ENCODE data around the gene LIMS4.
"Not testable (repeated sequence)": the region's sequence is repeated elsewhere in the genome, so short reads cannot be mapped to it uniquely, and the experiment has no call there.

LIMS4 gene, protein sequence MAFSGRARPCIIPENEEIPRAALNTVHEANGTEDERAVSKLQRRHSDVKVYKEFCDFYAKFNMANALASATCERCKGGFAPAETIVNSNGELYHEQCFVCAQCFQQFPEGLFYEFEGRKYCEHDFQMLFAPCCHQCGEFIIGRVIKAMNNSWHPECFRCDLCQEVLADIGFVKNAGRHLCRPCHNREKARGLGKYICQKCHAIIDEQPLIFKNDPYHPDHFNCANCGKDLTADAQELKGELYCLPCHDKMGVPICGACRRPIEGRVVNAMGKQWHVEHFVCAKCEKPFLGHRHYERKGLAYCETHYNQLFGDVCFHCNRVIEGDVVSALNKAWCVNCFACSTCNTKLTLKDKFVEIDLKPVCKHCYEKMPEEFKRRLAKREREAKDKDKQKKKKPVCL

DNA sequence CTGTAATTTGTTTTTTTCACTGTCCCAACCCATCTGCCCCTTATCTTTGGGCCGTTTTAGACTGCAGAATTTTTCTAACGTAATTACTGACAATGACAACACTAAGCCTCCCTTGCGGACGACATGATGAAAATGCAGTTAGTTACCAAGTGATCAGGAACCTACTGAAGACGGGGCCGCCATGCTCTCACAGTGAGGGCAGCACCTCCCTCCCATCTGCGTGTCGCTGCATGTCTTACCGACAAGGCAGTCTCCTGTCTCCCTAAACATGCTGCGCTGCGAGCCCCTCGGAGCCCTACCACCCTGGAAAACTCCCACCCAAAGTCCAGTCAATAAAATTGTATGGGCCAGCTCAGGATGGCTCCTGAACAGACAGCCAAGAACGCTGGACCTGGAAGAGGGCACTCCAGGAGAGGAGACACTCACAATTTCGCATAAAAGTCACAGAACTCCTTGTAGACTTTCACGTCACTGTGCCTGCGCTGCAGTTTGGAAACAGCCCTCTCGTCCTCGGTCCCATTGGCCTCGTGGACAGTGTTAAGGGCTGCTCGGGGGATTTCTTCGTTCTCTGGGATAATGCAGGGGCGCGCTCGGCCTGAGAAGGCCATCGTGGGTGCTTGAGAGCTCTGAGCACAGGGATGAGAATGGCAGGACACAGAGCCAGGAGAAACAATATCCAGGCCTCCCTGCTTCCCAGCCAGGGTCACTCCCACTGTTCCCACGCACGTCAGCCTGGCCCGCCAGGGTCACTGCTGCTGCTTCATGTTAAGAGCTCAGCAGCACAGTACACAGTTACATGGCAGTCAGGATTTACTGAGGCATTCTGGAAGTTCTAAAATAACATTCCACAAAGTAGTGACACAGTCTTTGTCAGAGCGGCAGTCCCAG, at the start of gene LIMS4:
LIMS4 (minus strand) TSS at position 646 of the 888 bp plus-strand sequence; CDS start at position 608, 38 bp downstream.
- DNase-seq (ENCODE audit: low spot score in 2 of 2); ATAC-seq; H3K4me1 Mint-ChIP-seq; H3K4me3 Mint-ChIP-seq; H3K27ac Mint-ChIP-seq; H3K9me3 Mint-ChIP-seq; H3K36me3 Mint-ChIP-seq: not testable (repeated sequence)

DNA sequence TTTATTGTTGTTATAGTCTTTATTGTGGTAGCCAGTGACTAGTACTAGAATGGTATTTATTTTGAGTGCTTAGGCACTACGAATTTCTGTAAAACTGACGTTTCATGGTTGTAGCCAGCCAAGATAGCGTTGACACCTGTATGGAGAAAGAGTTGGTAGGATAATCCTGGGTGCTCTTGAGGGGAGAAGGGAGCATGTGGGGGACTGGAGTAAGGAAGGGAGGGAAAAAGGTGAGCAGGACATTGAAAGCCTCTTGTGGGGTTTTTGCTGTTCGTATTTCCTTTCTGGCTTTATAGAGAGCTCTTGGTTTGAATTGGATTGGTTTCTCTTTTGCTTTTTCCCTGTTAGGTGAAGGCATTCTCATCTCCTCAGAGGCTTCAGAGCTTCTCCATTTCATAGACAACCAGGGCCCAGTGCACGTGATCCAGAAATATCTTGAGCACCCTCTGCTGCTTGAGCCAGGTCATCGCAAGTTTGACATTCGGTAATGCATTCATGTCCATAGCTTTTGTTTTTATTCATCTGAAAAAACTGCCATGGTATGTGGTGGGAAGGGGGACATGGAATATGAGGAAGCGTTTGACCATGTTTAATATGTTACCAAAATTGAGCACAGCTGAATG, 27.2 kb upstream of the LIMS4 start:
- H3K36me3 Mint-ChIP-seq; H3K4me1 Mint-ChIP-seq; H3K4me3 Mint-ChIP-seq; DNase-seq (ENCODE audit: low spot score in 2 of 2); H3K9me3 Mint-ChIP-seq; H3K27ac Mint-ChIP-seq: not testable (repeated sequence)
- ATAC-seq, result peak; percentile 75

DNA sequence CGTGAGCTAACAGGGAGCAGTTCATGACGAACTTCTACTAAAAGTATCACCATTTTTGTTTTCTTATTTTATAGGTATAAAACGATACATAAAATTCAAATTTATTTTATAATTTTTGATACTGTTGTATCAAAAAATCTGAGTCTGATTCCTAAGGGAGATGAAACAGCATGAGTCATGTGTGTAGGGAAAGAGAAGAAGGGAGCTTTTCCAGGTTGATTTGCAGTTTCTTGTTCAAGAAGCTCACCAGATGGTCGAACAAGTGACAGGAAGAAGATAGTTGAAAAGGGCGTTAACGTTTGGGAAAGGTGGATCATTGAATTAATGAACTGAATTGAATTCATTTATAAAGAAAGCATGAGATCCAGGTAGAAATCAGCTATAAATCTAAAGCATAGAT, 23.4 kb upstream of the LIMS4 start:
- not testable (repeated sequence) for H3K4me1 Mint-ChIP-seq; H3K36me3 Mint-ChIP-seq; H3K27ac Mint-ChIP-seq; H3K4me3 Mint-ChIP-seq; ATAC-seq; DNase-seq (ENCODE audit: low spot score in 2 of 2); H3K9me3 Mint-ChIP-seq

DNA sequence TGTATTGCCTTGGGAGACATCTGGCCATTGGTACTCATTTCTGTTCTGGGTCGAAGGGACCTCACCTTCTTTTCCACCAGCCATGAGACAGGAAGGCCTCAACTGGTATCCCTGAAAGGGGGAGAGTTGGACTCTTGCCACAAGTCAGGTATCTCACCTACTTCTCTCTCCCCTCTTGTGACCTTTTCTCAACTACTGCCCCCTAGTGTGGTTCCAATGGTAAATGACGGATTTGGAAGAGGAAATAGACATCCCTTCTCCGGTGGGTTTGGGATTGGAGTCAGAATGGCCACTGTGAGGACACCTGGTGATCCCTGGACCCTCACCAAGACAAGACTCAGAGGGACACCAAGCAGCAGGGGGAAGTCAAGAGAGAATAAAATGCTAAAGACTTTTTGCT, 21.9 kb upstream of the LIMS4 start:
- H3K4me3 Mint-ChIP-seq; DNase-seq (ENCODE audit: low spot score in 2 of 2); H3K9me3 Mint-ChIP-seq; H3K4me1 Mint-ChIP-seq; ATAC-seq; H3K36me3 Mint-ChIP-seq; H3K27ac Mint-ChIP-seq: not testable (repeated sequence)

DNA sequence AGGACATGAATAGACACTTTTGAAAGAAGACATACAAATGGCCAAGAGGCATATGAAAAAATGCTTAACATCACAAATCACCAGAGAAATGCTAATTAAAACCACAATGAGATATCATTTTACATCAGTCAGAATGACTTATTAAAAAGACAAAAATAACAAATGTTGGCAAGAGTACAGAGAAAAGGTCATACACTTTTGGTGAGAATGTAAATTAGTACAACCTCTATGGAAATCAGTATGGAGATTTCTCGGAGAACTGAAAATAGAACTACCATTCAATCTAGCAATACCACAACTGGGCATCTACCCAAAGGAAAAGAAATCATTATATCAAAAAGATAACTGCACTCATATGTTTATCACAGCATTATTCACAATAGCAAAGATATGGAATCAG, 16.4 kb upstream of the LIMS4 start:
- not testable (repeated sequence) for H3K9me3 Mint-ChIP-seq; DNase-seq (ENCODE audit: low spot score in 2 of 2); H3K36me3 Mint-ChIP-seq; H3K4me3 Mint-ChIP-seq; H3K27ac Mint-ChIP-seq; ATAC-seq; H3K4me1 Mint-ChIP-seq

DNA sequence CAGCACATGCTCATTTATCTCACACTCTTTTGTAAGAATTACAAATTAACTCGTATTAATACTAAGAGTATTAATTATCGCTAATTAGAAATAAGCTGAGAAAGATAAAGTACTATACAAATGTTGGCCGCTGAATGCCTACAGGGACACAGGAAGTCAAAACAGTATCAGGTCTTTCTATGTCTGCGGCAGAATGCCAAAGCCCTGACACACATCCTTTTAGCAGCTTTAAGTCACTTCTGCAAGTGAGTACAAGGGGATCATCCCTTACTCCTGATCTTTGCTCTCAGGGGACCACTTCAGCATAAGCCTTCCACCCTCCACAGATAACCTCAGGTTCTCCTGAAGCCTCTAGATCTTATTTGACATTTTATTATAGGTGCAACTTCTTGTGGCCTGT, 10.1 kb upstream of the LIMS4 start:
- not testable (repeated sequence) for H3K27ac Mint-ChIP-seq; DNase-seq (ENCODE audit: low spot score in 2 of 2); H3K4me1 Mint-ChIP-seq; H3K9me3 Mint-ChIP-seq; ATAC-seq; H3K4me3 Mint-ChIP-seq; H3K36me3 Mint-ChIP-seq

DNA sequence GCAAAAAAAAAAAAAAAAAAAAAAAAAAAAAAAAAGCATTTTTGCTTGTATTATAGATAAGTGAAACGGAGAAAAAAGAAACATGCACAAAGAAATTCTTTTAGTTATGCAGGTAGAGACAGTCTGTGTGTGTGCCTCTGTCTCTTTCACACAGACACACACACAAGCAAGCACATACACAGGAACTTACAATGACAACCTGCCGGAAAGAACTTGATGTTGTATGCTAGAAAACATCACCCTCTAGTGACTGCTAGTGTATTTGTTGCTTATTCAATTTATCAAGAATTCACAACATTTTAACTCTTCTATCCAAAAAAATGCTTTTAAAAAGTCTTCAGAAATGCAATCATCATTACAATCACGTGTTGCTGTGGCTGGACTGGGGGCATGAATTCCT, 8.6 kb upstream of the LIMS4 start:
- H3K36me3 Mint-ChIP-seq; H3K27ac Mint-ChIP-seq; DNase-seq (ENCODE audit: low spot score in 2 of 2); H3K4me1 Mint-ChIP-seq; ATAC-seq; H3K4me3 Mint-ChIP-seq; H3K9me3 Mint-ChIP-seq: not testable (repeated sequence)

DNA sequence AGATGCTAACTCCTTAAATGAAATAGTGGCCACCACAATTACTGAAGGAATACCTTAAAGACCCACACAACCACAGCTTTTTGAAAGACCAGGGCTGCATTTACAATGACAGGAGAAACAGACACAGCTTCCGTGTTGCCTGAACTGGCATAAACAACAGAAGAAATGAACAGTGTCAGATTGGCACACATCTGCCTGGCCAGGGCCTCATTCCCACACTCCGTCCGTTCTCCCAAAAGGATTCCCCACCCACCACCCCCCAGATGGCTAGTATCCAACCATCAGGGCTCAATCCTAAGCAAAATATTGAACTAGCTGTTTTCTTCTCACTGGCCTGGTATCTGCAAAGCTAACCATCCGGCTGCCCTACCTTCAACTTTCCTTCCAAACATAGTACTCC, 7.5 kb upstream of the LIMS4 start:
- not testable (repeated sequence) for H3K9me3 Mint-ChIP-seq; H3K4me3 Mint-ChIP-seq; ATAC-seq; H3K27ac Mint-ChIP-seq; H3K36me3 Mint-ChIP-seq; H3K4me1 Mint-ChIP-seq; DNase-seq (ENCODE audit: low spot score in 2 of 2)

DNA sequence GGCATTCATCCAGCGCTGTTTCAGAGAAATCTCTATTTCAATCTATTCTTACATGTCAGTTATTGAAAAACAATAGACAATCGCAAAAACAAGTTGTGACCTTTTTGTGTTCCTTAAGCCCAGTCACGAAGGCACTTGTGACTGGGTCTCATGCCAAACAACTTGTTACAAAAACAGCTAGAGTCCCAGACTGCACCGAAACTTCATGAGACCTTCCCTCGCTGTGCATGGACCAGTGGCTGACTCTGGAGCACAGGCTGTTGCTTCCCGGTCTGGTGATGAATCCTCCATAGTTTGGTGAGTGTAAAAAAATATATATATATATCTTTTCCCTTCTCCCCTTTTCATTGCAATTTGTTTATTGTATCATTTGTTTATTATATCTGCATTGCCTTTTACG, 4.8 kb upstream of the LIMS4 start:
- H3K4me1 Mint-ChIP-seq; DNase-seq (ENCODE audit: low spot score in 2 of 2); H3K9me3 Mint-ChIP-seq; H3K36me3 Mint-ChIP-seq; H3K4me3 Mint-ChIP-seq; ATAC-seq; H3K27ac Mint-ChIP-seq: not testable (repeated sequence)

DNA sequence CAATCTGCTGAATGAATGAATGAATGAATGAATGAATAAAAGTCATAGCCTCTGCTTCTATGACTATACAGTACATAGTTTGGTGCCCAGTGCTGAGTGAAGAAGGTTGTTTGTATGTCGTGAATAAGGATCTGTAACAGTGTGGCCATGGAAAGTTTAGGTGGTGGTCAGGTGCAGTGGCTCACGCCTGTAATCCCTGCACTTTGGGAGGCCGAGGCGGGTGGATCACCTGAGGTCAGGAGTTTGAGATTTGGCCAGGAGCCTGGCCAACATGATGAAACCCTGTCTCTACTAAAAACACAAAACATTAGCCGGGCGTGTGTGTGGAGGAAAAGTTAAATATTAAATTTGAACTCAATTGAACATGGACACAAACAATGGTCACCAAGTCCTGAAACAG, 4.3 kb upstream of the LIMS4 start:
- not testable (repeated sequence) for H3K27ac Mint-ChIP-seq; H3K9me3 Mint-ChIP-seq; H3K36me3 Mint-ChIP-seq; DNase-seq (ENCODE audit: low spot score in 2 of 2); H3K4me3 Mint-ChIP-seq; ATAC-seq; H3K4me1 Mint-ChIP-seq

DNA sequence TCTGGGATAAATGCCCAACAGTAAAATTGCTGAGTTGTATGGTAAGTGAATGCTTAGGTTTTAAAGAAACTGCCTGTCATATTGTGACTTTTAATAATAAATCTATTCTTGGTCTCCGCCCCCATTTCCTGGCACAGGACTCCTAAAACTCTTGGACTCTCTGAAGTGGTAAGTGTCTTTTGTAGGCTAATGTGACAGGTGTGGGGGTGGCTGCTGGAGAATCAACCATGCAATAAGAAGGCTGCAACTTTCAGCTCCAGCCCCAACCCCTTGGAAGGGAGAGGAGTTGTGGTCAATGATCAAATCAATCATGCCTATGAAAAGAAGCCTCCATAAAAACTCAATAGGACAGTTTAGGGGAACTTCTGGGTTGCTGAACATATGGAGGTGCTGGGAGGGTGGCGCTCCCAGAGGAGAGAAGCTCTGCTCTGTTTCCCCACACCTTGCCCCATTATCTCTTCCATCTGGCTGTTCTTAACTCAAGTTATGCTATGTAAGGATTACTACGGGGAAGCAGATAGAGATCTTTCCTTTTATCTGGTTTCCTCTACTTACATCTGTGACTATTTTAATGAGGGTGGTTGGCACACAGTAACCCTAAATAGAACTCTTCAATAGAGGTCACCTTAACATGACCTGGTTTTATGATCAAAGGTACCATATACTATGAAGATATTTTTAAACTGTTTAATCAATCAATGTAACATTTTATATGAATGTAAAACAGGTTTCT, 3.2 kb upstream of the LIMS4 start:
- not testable (repeated sequence) for ATAC-seq, H3K9me3 Mint-ChIP-seq, H3K4me3 Mint-ChIP-seq

DNA sequence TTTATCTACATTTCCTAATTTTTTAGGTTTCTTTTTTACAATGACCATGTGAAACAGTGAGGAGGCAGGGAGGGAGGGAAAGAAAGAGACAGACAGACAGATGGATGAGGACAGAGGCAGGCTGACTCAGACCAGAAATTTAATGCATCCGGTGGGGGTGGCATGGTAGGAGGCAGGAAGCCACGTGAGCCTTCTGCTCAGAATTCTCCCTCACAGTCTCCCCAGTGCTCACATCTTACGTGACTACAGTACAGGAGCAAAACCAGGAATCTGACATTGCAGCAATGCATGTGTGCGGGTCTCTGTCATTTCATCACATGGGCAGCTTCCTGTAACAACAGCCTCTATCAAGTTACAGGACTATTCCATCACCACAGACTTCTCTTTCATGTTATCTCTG, 2.3 kb upstream of the LIMS4 start:
- not testable (repeated sequence) for H3K36me3 Mint-ChIP-seq; H3K27ac Mint-ChIP-seq; DNase-seq (ENCODE audit: low spot score in 2 of 2); H3K9me3 Mint-ChIP-seq; H3K4me3 Mint-ChIP-seq; H3K4me1 Mint-ChIP-seq
- ATAC-seq, result peak; percentile 99

More for the DNA sequence above, 3.2 kb upstream of the LIMS4 start:
- H3K27ac Mint-ChIP-seq; DNase-seq (ENCODE audit: low spot score in 2 of 2); H3K4me1 Mint-ChIP-seq; H3K36me3 Mint-ChIP-seq: not testable (repeated sequence)

DNA sequence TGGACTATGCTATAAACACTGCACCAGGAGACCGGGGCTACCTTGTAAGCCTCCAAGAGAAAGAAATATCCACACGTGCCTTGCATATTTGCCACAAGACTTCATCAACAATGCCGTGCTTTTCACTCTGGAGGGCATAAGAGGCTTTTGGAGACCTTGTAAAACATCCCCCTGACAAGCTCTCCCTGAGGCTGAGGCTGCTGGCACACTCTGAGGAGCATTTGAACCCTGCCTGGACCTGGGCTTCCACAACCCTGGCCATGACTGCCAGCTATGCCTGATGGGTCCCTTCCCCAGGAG, 393 bp upstream of the LIMS4 start:
- not testable (repeated sequence) for H3K4me3 Mint-ChIP-seq; ATAC-seq; DNase-seq (ENCODE audit: low spot score in 2 of 2); H3K36me3 Mint-ChIP-seq; H3K9me3 Mint-ChIP-seq; H3K27ac Mint-ChIP-seq; H3K4me1 Mint-ChIP-seq

DNA sequence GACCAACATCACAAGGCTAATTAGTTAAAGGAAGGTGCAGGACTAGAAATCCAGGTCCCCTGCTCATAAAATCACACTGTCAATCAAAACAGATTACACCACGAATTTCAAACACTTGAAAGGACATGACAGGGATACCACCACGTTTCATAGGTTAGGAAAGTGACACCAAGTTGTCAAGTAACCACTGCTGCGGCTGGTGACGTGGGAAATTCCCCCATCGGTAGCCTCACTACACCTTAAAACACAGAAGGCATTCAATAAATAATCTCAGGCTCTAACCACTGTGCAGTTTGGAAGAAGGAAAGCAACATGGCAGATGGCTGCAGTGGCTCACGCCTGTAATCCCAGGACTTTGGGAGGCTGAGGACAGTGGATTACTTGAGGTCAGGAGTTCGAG, 3.7 kb downstream of the LIMS4 start:
- H3K9me3 Mint-ChIP-seq; DNase-seq (ENCODE audit: low spot score in 2 of 2); ATAC-seq; H3K36me3 Mint-ChIP-seq; H3K4me1 Mint-ChIP-seq; H3K27ac Mint-ChIP-seq; H3K4me3 Mint-ChIP-seq: not testable (repeated sequence)

DNA sequence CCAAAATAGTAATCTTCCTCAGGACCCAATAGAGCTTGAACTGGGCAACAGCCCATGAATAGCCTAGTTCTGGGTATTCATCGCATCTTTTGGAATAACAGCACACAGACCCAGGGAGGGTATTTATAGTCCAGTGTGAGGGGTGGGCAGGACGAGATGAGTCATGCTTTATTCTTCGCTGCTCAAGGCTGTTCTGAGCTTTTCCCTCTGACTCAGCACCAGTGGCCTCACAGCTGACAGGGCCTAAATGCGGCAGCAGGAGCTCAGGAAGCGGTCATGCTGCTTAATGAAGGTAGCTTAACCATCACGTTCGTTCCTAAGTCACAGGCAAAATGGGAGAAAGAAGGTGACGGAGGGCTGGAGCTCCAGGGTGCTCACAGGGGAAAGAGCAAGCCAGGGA, 7.3 kb downstream of the LIMS4 start:
- not testable (repeated sequence) for H3K4me3 Mint-ChIP-seq; H3K27ac Mint-ChIP-seq; H3K9me3 Mint-ChIP-seq; H3K4me1 Mint-ChIP-seq; DNase-seq (ENCODE audit: low spot score in 2 of 2); H3K36me3 Mint-ChIP-seq
- peak; percentile 62 for ATAC-seq
